ENCODE results near the gene CALCOCO1.
A peak's percentile ranks its signal among the peaks of the same experiment; 100 is the strongest.
"Not testable (repeated sequence)": the region's sequence is repeated elsewhere in the genome, so short reads cannot be mapped to it uniquely, and the experiment has no call there.

CALCOCO1 gene

GRCh38 chr12:53733051-53733806 is 6.0 kb upstream of the CALCOCO1 start:
- FAIRE-seq = no peak

GRCh38 chr12:53729644-53730043 is 2.4 kb upstream of the CALCOCO1 start:
- FAIRE-seq = no peak

- FAIRE-seq = peak; percentile 60
These were observed 954 bp upstream of the CALCOCO1 start for GRCh38 chr12:53728206-53728605.

DNA sequence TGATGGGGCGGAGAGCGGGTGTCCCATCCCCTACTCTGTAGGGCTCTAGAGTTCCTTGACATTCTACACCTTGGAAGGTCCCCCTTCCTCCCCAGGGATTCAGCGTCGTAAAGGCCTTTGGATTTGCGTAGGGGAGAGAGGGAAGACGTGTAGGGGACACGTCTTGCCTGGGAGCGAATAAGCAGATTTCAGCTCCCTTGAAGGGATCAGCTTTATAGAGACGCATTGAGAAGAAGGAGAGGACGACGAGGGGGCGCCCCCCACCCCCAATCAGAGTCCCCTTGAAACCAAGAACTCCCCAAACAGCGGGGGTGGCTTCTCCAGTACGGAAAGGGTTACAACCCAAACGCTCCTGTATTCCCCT is 324 bp downstream of the CALCOCO1 start:
- no peak for FAIRE-seq

DNA sequence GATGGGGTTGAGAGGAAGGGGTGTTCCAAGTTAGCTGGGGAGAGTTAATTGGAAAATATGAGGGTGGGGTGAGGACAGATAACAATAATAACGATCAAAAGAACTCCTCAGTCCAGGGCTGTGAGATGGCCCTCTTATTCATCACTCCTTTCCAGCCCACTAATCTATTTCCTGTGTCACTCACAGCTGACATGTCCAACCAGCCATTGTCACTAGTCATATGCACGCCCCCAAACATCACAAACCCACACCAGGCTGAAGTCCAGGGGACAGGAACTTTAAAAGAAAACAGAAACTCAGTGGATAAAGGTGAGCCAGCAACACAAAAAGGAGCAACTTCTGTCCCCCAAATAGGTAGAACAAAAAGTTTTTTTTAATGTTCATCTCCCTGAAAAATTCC is 911 bp downstream of the CALCOCO1 start:
- FAIRE-seq = no peak

DNA sequence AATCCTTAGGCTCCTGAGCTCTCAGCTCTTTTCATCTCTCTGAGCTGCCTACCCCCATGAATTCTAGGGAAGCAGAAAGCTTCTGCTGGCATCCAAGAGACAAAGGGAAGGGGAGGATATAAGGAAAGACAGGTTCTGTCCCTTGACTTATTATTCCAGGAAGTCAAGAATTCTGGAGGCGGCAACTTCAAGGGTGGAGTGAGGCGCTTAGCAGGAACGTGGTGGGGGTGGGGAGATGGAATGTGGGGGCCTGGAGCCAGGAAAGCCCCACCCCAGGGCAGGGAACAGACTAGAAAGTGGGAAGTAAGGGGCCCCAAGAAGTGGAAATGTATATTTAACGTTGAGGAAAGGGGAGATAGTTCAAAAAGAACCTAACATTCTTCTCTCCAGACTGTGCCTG is 1.4 kb downstream of the CALCOCO1 start:
- no peak for FAIRE-seq

DNA sequence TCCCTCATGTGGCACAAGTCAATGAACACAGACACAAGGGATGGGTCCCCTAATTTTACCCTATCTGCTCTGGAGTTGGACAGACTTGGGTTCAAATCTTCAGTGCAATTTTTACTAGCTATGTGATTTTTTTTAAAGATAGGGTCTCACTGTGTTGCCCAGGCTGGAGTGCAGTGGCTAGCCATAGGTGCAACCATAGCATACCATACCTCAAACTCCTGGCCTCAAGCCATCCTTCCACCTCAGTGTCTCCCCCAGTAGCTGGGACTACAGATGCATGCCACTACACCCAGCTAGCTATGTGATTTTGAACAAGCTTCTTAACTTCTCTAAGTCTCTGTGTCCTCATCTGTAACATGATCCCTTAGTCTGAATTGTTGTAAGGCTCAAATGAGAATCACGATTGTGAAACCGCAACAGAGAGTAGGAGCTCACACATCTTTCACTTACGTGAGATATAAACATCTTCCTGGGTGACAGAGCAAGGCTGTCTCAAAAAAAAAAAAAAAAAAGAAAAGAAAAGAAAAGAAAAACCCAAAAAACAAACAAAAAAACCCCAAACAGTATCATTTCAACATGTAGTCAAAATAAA is 4.7 kb downstream of the CALCOCO1 start:
- FAIRE-seq = no peak

DNA sequence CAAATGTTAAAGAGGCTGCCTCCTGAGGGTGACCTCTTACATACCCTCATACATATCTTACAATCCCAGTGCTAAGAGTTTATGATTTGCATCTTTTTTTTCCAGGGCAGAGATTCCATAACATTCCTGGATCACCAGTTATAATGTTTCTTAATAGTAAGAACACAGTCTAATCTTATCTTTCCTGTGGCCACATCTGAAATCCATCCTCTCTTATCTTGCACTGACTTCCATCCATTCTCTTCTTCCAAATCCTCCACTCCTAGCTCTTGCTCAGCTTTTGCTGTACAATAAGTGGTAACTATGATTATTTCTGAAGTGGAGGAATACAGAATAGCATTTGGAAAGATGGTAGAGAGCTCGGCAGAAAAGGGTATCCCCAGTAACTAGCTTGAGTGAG is 6.3 kb downstream of the CALCOCO1 start:
- no peak for FAIRE-seq

DNA sequence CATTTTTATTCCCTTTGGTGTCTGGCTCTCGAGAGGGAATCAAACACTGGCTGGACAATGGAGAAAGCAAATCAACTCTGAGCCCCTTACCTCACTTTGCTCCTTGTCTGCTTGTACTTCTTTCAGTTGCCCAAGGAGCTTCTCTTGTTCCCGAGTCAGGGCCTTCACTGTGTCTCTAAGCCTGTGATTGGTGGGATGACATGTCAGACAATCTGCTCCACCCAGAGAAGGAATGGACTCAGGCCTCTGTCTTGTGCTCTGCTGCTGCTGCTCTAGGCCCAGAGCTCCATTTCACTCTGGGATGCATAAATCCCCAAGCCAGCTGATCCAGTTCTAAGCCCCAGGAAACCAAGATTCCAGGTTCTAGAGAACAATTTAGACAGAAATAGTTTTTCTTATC is 7.6 kb downstream of the CALCOCO1 start:
- FAIRE-seq = no peak

DNA sequence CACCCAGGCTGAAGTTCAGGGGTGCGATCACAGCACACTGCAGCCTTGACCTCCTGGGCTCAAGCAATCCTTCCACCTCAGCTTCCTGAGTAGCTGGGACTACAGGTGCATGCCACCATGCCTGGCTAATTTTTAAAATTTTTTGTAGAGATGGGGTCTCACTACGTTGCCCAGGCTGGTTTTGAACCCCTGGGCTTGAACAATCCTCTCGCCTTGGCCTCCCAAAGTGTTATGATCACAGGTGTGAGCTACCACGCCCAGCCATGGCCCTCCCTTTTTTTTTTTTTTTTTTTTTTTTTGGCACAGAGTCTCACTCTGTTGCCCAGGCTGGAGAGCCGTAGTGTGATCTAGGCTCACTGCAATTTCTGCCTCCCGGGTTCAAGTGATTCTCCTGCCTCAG is 8.7 kb downstream of the CALCOCO1 start:
- not testable (repeated sequence) for FAIRE-seq

- FAIRE-seq = no peak
These were observed 9.9 kb downstream of the CALCOCO1 start for GRCh38 chr12:53717319-53717718.

- FAIRE-seq = no peak
These were observed 13.2 kb downstream of the CALCOCO1 start for GRCh38 chr12:53714004-53714403.

GRCh38 chr12:53713516-53713915 is 13.7 kb downstream of the CALCOCO1 start:
- no peak for FAIRE-seq

GRCh38 chr12:53712059-53712643 is 15.1 kb downstream of the CALCOCO1 start:
- no peak for FAIRE-seq

- no peak for FAIRE-seq
These were observed 17.2 kb downstream of the CALCOCO1 start for GRCh38 chr12:53710091-53710490.

DNA sequence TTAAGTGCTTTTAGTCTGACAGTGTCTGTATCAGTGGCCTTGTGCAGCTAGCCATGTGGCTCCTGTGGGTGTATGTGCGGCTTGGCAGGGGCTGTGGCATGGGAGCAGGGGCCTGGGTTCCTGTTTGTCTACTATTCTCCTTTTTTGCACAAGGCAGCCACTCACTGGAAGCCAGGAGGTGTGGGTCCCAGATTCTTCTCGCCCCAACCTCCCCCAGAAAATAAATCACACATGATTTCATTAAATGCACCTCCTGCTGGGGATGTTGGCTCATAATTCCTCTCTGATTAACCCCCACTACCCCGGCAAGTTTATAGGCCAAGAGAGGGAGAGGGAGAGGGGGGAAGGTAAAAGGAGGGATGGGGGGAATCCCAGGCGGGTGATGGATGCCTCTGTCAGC is 17.6 kb downstream of the CALCOCO1 start:
- FAIRE-seq = no peak

GRCh38 chr12:53706080-53706479 is 21.2 kb downstream of the CALCOCO1 start:
- FAIRE-seq = no peak

GRCh38 chr12:53703756-53704155 is 23.5 kb downstream of the CALCOCO1 start:
- no peak for FAIRE-seq

DNA sequence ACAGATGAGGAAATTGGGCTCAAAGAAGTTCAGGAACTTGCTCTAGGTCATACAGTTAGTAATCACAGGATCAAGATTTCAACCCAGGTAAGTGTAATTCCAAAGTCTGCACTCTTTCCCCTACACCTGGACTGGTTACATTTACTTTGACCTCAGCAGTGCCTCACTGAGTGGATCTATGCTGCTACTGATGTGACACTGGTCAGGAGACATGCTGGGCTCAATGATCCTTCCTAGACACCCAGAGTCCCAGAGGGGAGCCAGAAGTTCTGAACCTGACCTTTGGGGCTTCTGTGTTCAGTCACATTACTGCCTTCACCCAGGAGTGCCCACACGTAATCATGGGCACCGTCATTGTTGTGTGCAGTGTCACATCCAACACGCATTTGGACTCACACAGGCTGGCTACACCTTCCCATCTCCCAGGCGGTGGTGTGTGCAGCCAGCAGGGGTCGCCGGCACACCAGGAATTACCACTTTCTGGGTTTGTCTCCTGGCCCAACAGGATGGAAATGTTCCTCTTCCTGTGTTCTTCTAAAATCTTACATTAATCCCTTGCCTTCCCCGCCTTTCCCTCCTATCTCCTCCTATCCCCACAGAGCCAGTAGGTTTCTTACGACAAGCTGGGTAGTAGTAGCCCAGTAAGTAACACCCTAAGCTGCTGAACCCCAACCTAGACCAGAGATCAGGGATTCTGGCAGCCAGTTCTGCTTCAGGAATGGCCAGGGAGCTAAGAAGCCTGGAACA is 25.6 kb downstream of the CALCOCO1 start:
- peak; percentile 83 for FAIRE-seq

- FAIRE-seq = no peak
These were observed 26.7 kb downstream of the CALCOCO1 start for GRCh38 chr12:53700567-53700966.

- no peak for FAIRE-seq
These were observed 27.6 kb downstream of the CALCOCO1 start for GRCh38 chr12:53699678-53700025.

GRCh38 chr12:53698948-53699677 is 28.1 kb downstream of the CALCOCO1 start:
- no peak for FAIRE-seq

GRCh38 chr12:53696655-53697331 is 30.5 kb downstream of the CALCOCO1 start:
- FAIRE-seq = no peak

Measured in G401.6 (cell line).